22Rv1 (cell line): ENCODE measurements around the gene OR1B1.
"Not testable (repeated sequence)": the region's sequence is repeated elsewhere in the genome, so short reads cannot be mapped to it uniquely, and the experiment has no call there.

ENCODE experiments used
- H3K27ac ChIP-seq: fragments of 450-650 bp; 2 replicates; pipeline ENCODE4 v1.5.1; 2017
- CTCF ChIP-seq: fragments of 450-650 bp; IDR thresholded peaks from 2 replicates; pipeline ENCODE4 v1.5.1; 2017; ENCODE audit warnings: mild to moderate bottlenecking
- ZFX ChIP-seq: fragments of 450-650 bp; IDR thresholded peaks from 2 replicates; pipeline ENCODE4 v1.6.1; 2017; ENCODE audit warnings: antibody characterized with exemption, borderline replicate concordance

The OR1B1 gene

GRCh38 chr9:122619996-122620395, 37.4 kb downstream of the OR1B1 start:
- TF ChIP-seq CTCF (no peak), ZFX (no peak)
- H3K27ac ChIP-seq, result no peak overlapping the region

GRCh38 chr9:122614362-122614761, 43.1 kb downstream of the OR1B1 start, which contains the start of gene OR1Q1:
Gene OR1Q1, plus strand, starts transcription at chr9:122614738. Its CDS starts 0 bp downstream, at chr9:122614738.
- TF ChIP-seq ZFX (no peak), CTCF (no peak)

GRCh38 chr9:122609804-122610203, 47.6 kb downstream of the OR1B1 start:
- H3K27ac ChIP-seq, result no peak overlapping the region
- TF ChIP-seq ZFX, result no peak
- no peak for TF ChIP-seq CTCF

More at GRCh38 chr9:122614362-122614761, 43.1 kb downstream of the OR1B1 start, which contains the start of gene OR1Q1:
- no peak within 1 kb of the TSS for H3K27ac ChIP-seq

GRCh38 chr9:122606587-122606986, 50.8 kb downstream of the OR1B1 start:
- no peak overlapping the region for H3K27ac ChIP-seq
- TF ChIP-seq CTCF, result no peak
- TF ChIP-seq ZFX, result no peak

GRCh38 chr9:122605691-122606090, 51.7 kb downstream of the OR1B1 start:
- no peak overlapping the region for H3K27ac ChIP-seq
- TF ChIP-seq CTCF (no peak), ZFX (no peak)

GRCh38 chr9:122583284-122583683, 74.1 kb downstream of the OR1B1 start, which contains the start of gene OR1L8:
Gene OR1L8, minus strand, starts transcription at chr9:122583384. Its CDS starts 14,907 bp downstream, at chr9:122568477.
- not testable (repeated sequence) for H3K27ac ChIP-seq

- TF ChIP-seq ZFX, result no peak
- no peak for TF ChIP-seq CTCF
- H3K27ac ChIP-seq, result no peak overlapping the region
Measured at GRCh38 chr9:122580360-122580759, 77.1 kb downstream of the OR1B1 start.

GRCh38 chr9:122579874-122580273, 77.6 kb downstream of the OR1B1 start:
- H3K27ac ChIP-seq, result no peak overlapping the region
- TF ChIP-seq CTCF (no peak), ZFX (no peak)
